ENCODE data around the gene SLC50A1. TPM values are rescaled to one million over a fixed set of nuclear protein-coding genes. Genes with fewer than 3 reads are reported as not detected.

Gene SLC50A1
- total RNA-seq, 2 donors from 2014 or later, result 102 to 130 TPM

DNA sequence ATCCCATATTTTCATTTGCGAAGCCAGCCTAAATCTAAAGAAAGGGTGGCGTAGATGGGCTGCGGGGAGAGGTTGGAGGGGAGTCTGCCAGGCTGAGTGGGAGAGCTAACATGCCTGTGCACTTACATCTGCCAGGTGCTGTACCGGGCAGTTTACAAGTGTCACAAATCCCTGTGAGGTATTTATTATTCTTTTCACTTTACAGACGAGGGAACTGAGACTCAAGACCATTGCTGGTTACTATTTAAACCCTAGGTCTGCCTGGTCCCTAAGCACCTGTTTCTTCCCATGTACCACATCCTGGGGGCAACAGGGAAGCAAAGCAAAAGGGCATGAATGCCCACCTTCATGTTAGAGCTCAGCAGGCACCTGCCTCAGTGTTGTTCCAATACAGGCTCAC, 27.4 kb upstream of the SLC50A1 start:
- intact Hi-C loops (cut with DNase I), result no loop called here
- no peaks in the 10 kb centered on the region for H3K36me3 ChIP-seq
- DNase-seq, result no peak
- no peak for TF ChIP-seq CTCF (IDR thresholded peaks at IDR 0.05)
- no peaks in the 10 kb centered on the region for H3K4me1 ChIP-seq
- no peak overlapping the region for H3K27ac ChIP-seq
- H3K9ac ChIP-seq (ENCODE audit: low read depth in 2 of 2, low read length in 2 of 2), result no peak overlapping the region
- no peaks in the 10 kb centered on the region for H3K9me3 ChIP-seq
- H3K4me3 ChIP-seq, result no peak overlapping the region
- H3K27me3 ChIP-seq, result no peaks in the 10 kb centered on the region

- no peaks in the 10 kb centered on the region for H3K4me1 ChIP-seq
Measured at GRCh38 chr1:155110381-155110780, 25.3 kb upstream of the SLC50A1 start.

DNA sequence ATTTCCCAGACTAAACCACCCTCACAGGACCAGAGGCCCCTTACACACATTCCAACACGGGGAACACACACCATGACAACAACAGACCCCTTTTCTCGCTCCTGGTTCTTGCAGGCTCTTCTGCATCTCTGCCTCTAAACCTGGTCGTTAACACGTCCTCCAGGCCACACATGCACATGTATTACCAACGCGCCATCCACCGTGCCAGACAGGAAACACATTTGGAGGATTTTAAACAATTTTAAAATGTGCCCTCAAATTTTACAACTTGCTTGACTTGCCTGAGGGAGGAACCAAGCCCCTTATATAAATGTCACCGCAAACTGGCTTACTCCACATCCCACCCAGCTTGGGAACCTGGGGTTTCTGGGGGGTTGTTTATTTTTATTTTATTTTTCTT, 24.8 kb upstream of the SLC50A1 start:
- H3K27me3 ChIP-seq, result no peaks in the 10 kb centered on the region
- DNase-seq, result no peak
- no peak overlapping the region for H3K9ac ChIP-seq (ENCODE audit: low read depth in 2 of 2, low read length in 2 of 2)
- TF ChIP-seq CTCF (IDR thresholded peaks at IDR 0.05), result no peak
- no peaks in the 10 kb centered on the region for H3K4me1 ChIP-seq
- no peak overlapping the region for H3K27ac ChIP-seq
- H3K36me3 ChIP-seq, result no peaks in the 10 kb centered on the region
- H3K9me3 ChIP-seq, result no peaks in the 10 kb centered on the region
- no peak overlapping the region for H3K4me3 ChIP-seq
- intact Hi-C loops (cut with DNase I), result no loop called here

More at GRCh38 chr1:155110381-155110780, 25.3 kb upstream of the SLC50A1 start:
- no peak for DNase-seq
- TF ChIP-seq CTCF (IDR thresholded peaks at IDR 0.05), result no peak
- Histone ChIP-seq H3K9me3 (no peaks in the 10 kb centered on the region), H3K27me3 (no peaks in the 10 kb centered on the region), H3K4me3 (no peak overlapping the region), H3K27ac (no peak overlapping the region), H3K36me3 (no peaks in the 10 kb centered on the region), H3K9ac (ENCODE audit: low read depth in 2 of 2, low read length in 2 of 2) (no peak overlapping the region)
- intact Hi-C loops (cut with DNase I), result no loop called here

- Histone ChIP-seq H3K9me3 (no peaks in the 10 kb centered on the region), H3K27ac (no peak overlapping the region), H3K4me3 (no peak overlapping the region), H3K4me1 (no peaks in the 10 kb centered on the region), H3K9ac (ENCODE audit: low read depth in 2 of 2, low read length in 2 of 2) (no peak overlapping the region), H3K27me3 (no peaks in the 10 kb centered on the region), H3K36me3 (no peaks in the 10 kb centered on the region)
- intact Hi-C loops (cut with DNase I), result no loop called here
- TF ChIP-seq CTCF (IDR thresholded peaks at IDR 0.05), result no peak
- DNase-seq, result no peak
Measured at GRCh38 chr1:155113450-155113980, 22.1 kb upstream of the SLC50A1 start.

GRCh38 chr1:155116113-155116764, 19.4 kb upstream of the SLC50A1 start:
- Histone ChIP-seq H3K27ac (no peak overlapping the region), H3K9ac (ENCODE audit: low read depth in 2 of 2, low read length in 2 of 2) (peak overlapping the region in 1 of 2 donors; percentile 4), H3K27me3 (no peaks in the 10 kb centered on the region), H3K4me1 (no peaks in the 10 kb centered on the region), H3K36me3 (no peaks in the 10 kb centered on the region), H3K4me3 (no peak overlapping the region), H3K9me3 (no peaks in the 10 kb centered on the region)
- no peak for TF ChIP-seq CTCF (IDR thresholded peaks at IDR 0.05)
- intact Hi-C loops (cut with DNase I), result no loop called here
- DNase-seq, result no peak
